ENCODE measurements around the gene FBXL17.

DNA sequence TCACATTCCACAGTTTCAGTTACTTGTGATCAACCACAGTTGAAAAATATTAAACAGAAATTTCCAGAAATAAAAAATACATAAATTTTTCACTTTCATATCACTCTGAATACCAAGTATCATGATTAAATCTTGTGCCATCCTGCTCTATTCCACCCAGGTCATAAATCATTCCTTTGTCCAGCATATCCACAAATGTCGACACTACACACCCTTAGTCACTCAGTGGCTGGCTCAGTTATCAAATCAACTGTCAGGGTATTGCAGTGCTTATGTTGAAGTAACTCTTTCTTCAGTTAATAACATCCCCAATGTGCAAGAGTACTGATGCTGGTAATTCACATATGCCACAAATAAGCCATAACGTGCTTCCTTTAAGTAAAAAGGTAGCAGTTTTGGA lies 115.7 kb downstream of the FBXL17 start:
- TF ChIP-seq, protein P1, sequence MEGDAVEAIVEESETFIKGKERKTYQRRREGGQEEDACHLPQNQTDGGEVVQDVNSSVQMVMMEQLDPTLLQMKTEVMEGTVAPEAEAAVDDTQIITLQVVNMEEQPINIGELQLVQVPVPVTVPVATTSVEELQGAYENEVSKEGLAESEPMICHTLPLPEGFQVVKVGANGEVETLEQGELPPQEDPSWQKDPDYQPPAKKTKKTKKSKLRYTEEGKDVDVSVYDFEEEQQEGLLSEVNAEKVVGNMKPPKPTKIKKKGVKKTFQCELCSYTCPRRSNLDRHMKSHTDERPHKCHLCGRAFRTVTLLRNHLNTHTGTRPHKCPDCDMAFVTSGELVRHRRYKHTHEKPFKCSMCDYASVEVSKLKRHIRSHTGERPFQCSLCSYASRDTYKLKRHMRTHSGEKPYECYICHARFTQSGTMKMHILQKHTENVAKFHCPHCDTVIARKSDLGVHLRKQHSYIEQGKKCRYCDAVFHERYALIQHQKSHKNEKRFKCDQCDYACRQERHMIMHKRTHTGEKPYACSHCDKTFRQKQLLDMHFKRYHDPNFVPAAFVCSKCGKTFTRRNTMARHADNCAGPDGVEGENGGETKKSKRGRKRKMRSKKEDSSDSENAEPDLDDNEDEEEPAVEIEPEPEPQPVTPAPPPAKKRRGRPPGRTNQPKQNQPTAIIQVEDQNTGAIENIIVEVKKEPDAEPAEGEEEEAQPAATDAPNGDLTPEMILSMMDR (IDR thresholded peaks at IDR 0.05) = no peak
- no peak for TF ChIP-seq ZFX (IDR thresholded peaks at IDR 0.05; ENCODE audit: borderline replicate concordance)

All from 22Rv1 (cell line).